Fibroblast of skin of abdomen (primary cell): ENCODE data around the gene SETBP1.

Experiments
- DNase-seq: peaks from one replicate; pipeline ENCODE4 v3.0.0-alpha.2; 2013

SETBP1 gene

GRCh38 chr18:45044787-45045186 lies 364.1 kb downstream of the SETBP1 start:
- no peak for DNase-seq

- DNase-seq, result no peak
Observed at GRCh38 chr18:45046228-45046627, 365.5 kb downstream of the SETBP1 start.

GRCh38 chr18:45046961-45047360 lies 366.3 kb downstream of the SETBP1 start:
- no peak for DNase-seq

- peak; percentile 53 for DNase-seq
Observed at GRCh38 chr18:45049578-45050319, 369.1 kb downstream of the SETBP1 start.

- peak; percentile 95 for DNase-seq
Observed at GRCh38 chr18:45050712-45051601, 370.3 kb downstream of the SETBP1 start.

GRCh38 chr18:45054636-45055035 lies 373.9 kb downstream of the SETBP1 start:
- no peak for DNase-seq

GRCh38 chr18:45055811-45056210 lies 375.1 kb downstream of the SETBP1 start:
- no peak for DNase-seq

- DNase-seq, result peak; percentile 54
Observed at GRCh38 chr18:45056926-45057325, 376.2 kb downstream of the SETBP1 start.

- peak; percentile 19 for DNase-seq
Observed at GRCh38 chr18:45057955-45058600, 377.4 kb downstream of the SETBP1 start.

- DNase-seq, result peak; percentile 80
Observed at GRCh38 chr18:45059695-45060094, 379.0 kb downstream of the SETBP1 start.

GRCh38 chr18:45060102-45060501 lies 379.4 kb downstream of the SETBP1 start:
- no peak for DNase-seq

GRCh38 chr18:45061359-45061758 lies 380.7 kb downstream of the SETBP1 start:
- DNase-seq, result no peak

GRCh38 chr18:45063246-45064038 lies 382.8 kb downstream of the SETBP1 start:
- DNase-seq, result no peak

- DNase-seq, result no peak
Observed at GRCh38 chr18:45066210-45066609, 385.5 kb downstream of the SETBP1 start.

- DNase-seq, result no peak
Observed at GRCh38 chr18:45066886-45067285, 386.2 kb downstream of the SETBP1 start.

GRCh38 chr18:45068400-45069094 lies 387.9 kb downstream of the SETBP1 start:
- DNase-seq, result peak; percentile 56

GRCh38 chr18:45069546-45069945 lies 388.9 kb downstream of the SETBP1 start:
- no peak for DNase-seq

GRCh38 chr18:45071956-45072355 lies 391.3 kb downstream of the SETBP1 start:
- no peak for DNase-seq

GRCh38 chr18:45073556-45073955 lies 392.9 kb downstream of the SETBP1 start:
- DNase-seq, result no peak

- DNase-seq, result no peak
Observed at GRCh38 chr18:45081566-45082181, 401.0 kb downstream of the SETBP1 start.

GRCh38 chr18:45083226-45083855 lies 402.7 kb downstream of the SETBP1 start:
- DNase-seq, result no peak
